ENCODE results near the gene NFIA.
A peak's percentile ranks its signal among the peaks of the same experiment; 100 is the strongest.

Gene NFIA

GRCh38 chr1:61053712-61054600 is 28.4 kb upstream of the NFIA start:
- Histone ChIP-seq H3K9me3 (ENCODE audit: severe bottlenecking) (no peaks in the 10 kb centered on the region), H3K27ac (ENCODE audit: poor library complexity, severe bottlenecking) (no peak overlapping the region), H3K27me3 (ENCODE audit: insufficient read depth, poor library complexity, severe bottlenecking) (no peaks in the 10 kb centered on the region), H3K4me1 (ENCODE audit: insufficient read depth, poor library complexity, severe bottlenecking) (peaks cover 13% of the 10 kb centered on the region), H3K4me3 (ENCODE audit: severe bottlenecking) (peak overlapping the region; percentile 1), H3K36me3 (ENCODE audit: low read depth) (no peaks in the 10 kb centered on the region)
- no peak for TF ChIP-seq CTCF (IDR thresholded peaks at IDR 0.05; ENCODE audit: poor library complexity, severe bottlenecking)
- ATAC-seq (ENCODE audit: low read depth) (no peak), DNase-seq (ENCODE audit: low spot score) (no peak)

- ATAC-seq (ENCODE audit: low read depth) (no peak), DNase-seq (ENCODE audit: low spot score) (no peak)
- Histone ChIP-seq H3K27me3 (ENCODE audit: insufficient read depth, poor library complexity, severe bottlenecking) (no peaks in the 10 kb centered on the region), H3K9me3 (ENCODE audit: severe bottlenecking) (no peaks in the 10 kb centered on the region), H3K4me1 (ENCODE audit: insufficient read depth, poor library complexity, severe bottlenecking) (peaks cover 13% of the 10 kb centered on the region), H3K27ac (ENCODE audit: poor library complexity, severe bottlenecking) (no peak overlapping the region), H3K4me3 (ENCODE audit: severe bottlenecking) (no peak overlapping the region), H3K36me3 (ENCODE audit: low read depth) (no peaks in the 10 kb centered on the region)
- no peak for TF ChIP-seq CTCF (IDR thresholded peaks at IDR 0.05; ENCODE audit: poor library complexity, severe bottlenecking)
Observed at GRCh38 chr1:61054601-61054993, 27.8 kb upstream of the NFIA start.

GRCh38 chr1:61055110-61055614 is 27.2 kb upstream of the NFIA start:
- Histone ChIP-seq H3K27ac (ENCODE audit: poor library complexity, severe bottlenecking) (no peak overlapping the region), H3K36me3 (ENCODE audit: low read depth) (no peaks in the 10 kb centered on the region), H3K27me3 (ENCODE audit: insufficient read depth, poor library complexity, severe bottlenecking) (no peaks in the 10 kb centered on the region), H3K4me3 (ENCODE audit: severe bottlenecking) (no peak overlapping the region), H3K9me3 (ENCODE audit: severe bottlenecking) (no peaks in the 10 kb centered on the region), H3K4me1 (ENCODE audit: insufficient read depth, poor library complexity, severe bottlenecking) (peaks cover 13% of the 10 kb centered on the region)
- ATAC-seq (ENCODE audit: low read depth) (no peak), DNase-seq (ENCODE audit: low spot score) (no peak)
- no peak for TF ChIP-seq CTCF (IDR thresholded peaks at IDR 0.05; ENCODE audit: poor library complexity, severe bottlenecking)

GRCh38 chr1:61056196-61056572 is 26.2 kb upstream of the NFIA start:
- Histone ChIP-seq H3K36me3 (ENCODE audit: low read depth) (no peaks in the 10 kb centered on the region), H3K4me3 (ENCODE audit: severe bottlenecking) (no peak overlapping the region), H3K4me1 (ENCODE audit: insufficient read depth, poor library complexity, severe bottlenecking) (peaks cover 11% of the 10 kb centered on the region), H3K27me3 (ENCODE audit: insufficient read depth, poor library complexity, severe bottlenecking) (no peaks in the 10 kb centered on the region), H3K27ac (ENCODE audit: poor library complexity, severe bottlenecking) (no peak overlapping the region), H3K9me3 (ENCODE audit: severe bottlenecking) (no peaks in the 10 kb centered on the region)
- TF ChIP-seq CTCF (IDR thresholded peaks at IDR 0.05; ENCODE audit: poor library complexity, severe bottlenecking): no peak
- DNase-seq (ENCODE audit: low spot score) (no peak), ATAC-seq (ENCODE audit: low read depth) (no peak)

Measured in RWPE2 (cell line).